Panc1 (cell line): ENCODE data around the gene SGK1. TPM values are rescaled to one million over a fixed set of nuclear protein-coding genes. Genes with fewer than 3 reads are reported as not detected.

Source experiments
- ATAC-seq: fragments of 200-7000 bp; cut with Tn5 transposase; 2 replicates; pipeline ENCODE4 v1.9.1; 2020; ENCODE audit warnings: mild to moderate bottlenecking, moderate library complexity
- BruUV-seq: library from RNA; stranded (reverse); fragments of 400-500 nt; replicated peaks from 2 replicates; lab custom pipeline; 2021; lab: Mats Ljungman, UMichigan
- CTCF ChIA-PET: fragments of 300-600 bp; sonication (Branson Sonifier 250); formaldehyde crosslinking; loops from one replicate; lab custom pipeline; 2022; ENCODE audit warnings: antibody characterized with exemption; lab: Charles Lee
- POLR2A ChIA-PET: fragments of 300-600 bp; sonication (Branson Sonifier 250); formaldehyde crosslinking; loops from one replicate; lab custom pipeline; 2022; ENCODE audit warnings: antibody characterized with exemption; lab: Charles Lee
- DNase-seq: peaks from one replicate; pipeline ENCODE4 v3.0.0-alpha.2; 2010; ENCODE audit warnings: low read depth, low spot score
- H3K27ac ChIP-seq: 2 replicates; pipeline ENCODE4 v1.5.1; 2011; ENCODE audit warnings: mild to moderate bottlenecking, low read length, inconsistent platforms
- H3K27me3 ChIP-seq: fragments of 200-500 bp; sonication (Bioruptor generic); 2 replicates; pipeline ENCODE4 v1.6.0; 2014; ENCODE audit warnings: low read length, inconsistent platforms; ENCODE audit not compliant: control insufficient read depth, insufficient read depth
- H3K36me3 ChIP-seq: fragments of 200-500 bp; sonication (Bioruptor generic); 2 replicates; pipeline ENCODE4 v1.5.1; 2014; ENCODE audit warnings: inconsistent platforms, mild to moderate bottlenecking, low read length, moderate library complexity; ENCODE audit not compliant: control insufficient read depth, insufficient read depth
- H3K4me1 ChIP-seq: 2 replicates; pipeline ENCODE4 v1.5.1; 2011; ENCODE audit warnings: inconsistent platforms, mild to moderate bottlenecking, low read length, moderate library complexity; ENCODE audit not compliant: control insufficient read depth, insufficient read depth
- H3K4me3 ChIP-seq, 2 experiments: 2 replicates each; pipeline ENCODE4 v1.5.1; 2011 to 2012; ENCODE audit warnings: low read depth in 2 of 2, low read length in 2 of 2, mild to moderate bottlenecking in 2 of 2, inconsistent platforms in 1 of 2, moderate library complexity in 1 of 2
- H3K9me3 ChIP-seq: fragments of 200-500 bp; sonication (Bioruptor generic); 2 replicates; pipeline ENCODE4 v1.5.1; 2014; ENCODE audit warnings: low read depth, mild to moderate bottlenecking, inconsistent platforms, low read length, moderate library complexity; ENCODE audit not compliant: control insufficient read depth, insufficient read depth
- POLR2AphosphoS5 ChIP-seq: IDR thresholded peaks from 2 replicates; pipeline ENCODE4 v1.6.1; 2012; ENCODE audit warnings: mild to moderate bottlenecking, low read depth, low read length, moderate library complexity
- REST ChIP-seq, 2 experiments: IDR thresholded peaks; 2 replicates each; pipeline ENCODE4 v1.6.1; 2011 to 2012; ENCODE audit warnings: low read depth in 2 of 2, control low read depth in 1 of 2, low read length in 1 of 2, mild to moderate bottlenecking in 1 of 2, moderate library complexity in 1 of 2; ENCODE audit not compliant: insufficient read depth in 1 of 2
- SIN3A ChIP-seq: IDR thresholded peaks from 2 replicates; pipeline ENCODE4 v1.6.1; 2012; ENCODE audit warnings: low read depth, mild to moderate bottlenecking, low read length, moderate library complexity, borderline replicate concordance; ENCODE audit not compliant: insufficient read depth
- TCF7L2 ChIP-seq: IDR thresholded peaks from 2 replicates; pipeline ENCODE4 v1.6.1; 2011; ENCODE audit warnings: mild to moderate bottlenecking, low read depth, low read length, inconsistent platforms
- in situ Hi-C: cut with HindIII; loops from 2 replicates; pipeline ENCODE4 v1.10.0; 2016; ENCODE audit warnings: low sequenced_read_pairs, low pct_unique_long_range_greater_than_20kb
- intact Hi-C: fragments of 100-400 bp; cut with micrococcal nuclease; formaldehyde crosslinking; loops from one replicate; pipeline ENCODE4 v1.10.0; 2022; ENCODE audit not compliant: unreplicated experiment
- total RNA-seq: library from RNA; stranded (reverse); gene quantifications from one replicate; pipeline ENCODE4 v1.2.1, GENCODE V29; 2021; ENCODE audit not compliant: unreplicated experiment
- TF ChIP-seq, protein P1 (sequence below): fragments of 450-650 bp; IDR thresholded peaks from 2 replicates; pipeline ENCODE4 v1.5.1; 2017; ENCODE audit warnings: mild to moderate bottlenecking

SGK1 gene
- total RNA-seq, 1 experiment from 2014 or later = 7.5 TPM

- CTCF ChIA-PET = interaction anchor here (0.6 kb wide), 1 partner anchor 9 kb away, joined by 3 read pairs; no protein-coding TSS in a partner anchor
Measured at GRCh38 chr6:134296762-134297161, 21.1 kb downstream of the SGK1 start.

DNA sequence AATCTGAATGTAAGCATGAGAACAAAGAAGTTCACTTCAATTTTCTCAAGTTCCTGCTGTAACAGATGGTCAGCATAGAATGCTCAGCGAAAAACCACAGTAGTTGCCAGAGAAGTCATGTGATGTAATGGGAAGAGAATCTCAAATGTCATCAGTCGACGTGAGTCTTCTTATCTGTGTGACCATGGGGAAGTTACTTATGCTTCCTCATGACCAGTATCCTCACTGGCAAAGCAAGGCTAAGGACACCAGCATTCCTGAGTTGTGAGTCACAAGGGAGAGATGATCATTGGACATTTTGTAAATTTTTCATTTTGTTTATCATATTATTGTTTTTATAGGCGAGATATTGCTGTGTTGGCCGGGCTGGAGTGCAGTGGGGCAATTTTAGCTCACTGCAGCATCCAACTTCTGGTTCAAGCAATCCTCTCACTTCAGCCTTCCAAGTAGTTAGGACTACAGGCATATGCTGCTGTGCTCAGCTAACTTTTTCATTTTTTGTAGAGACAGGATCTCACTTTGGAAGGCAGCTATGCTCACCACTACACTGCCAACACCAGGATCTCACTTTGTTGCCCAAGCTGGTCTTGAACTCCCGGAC lies 21.9 kb downstream of the SGK1 start:
- BruUV-seq = no TSS peak
- ChIA-PET CTCF (interaction anchor here (0.6 kb wide), 1 partner anchor 9 kb away, joined by 3 read pairs; no protein-coding TSS in a partner anchor), POLR2A (no interaction called here)
- no peak for TF ChIP-seq REST (IDR thresholded peaks at IDR 0.05; ENCODE audit: insufficient read depth in 1 of 2, low read depth in 2 of 2, low read length in 1 of 2)
- TF ChIP-seq SIN3A = no peak
- TF ChIP-seq, protein P1, sequence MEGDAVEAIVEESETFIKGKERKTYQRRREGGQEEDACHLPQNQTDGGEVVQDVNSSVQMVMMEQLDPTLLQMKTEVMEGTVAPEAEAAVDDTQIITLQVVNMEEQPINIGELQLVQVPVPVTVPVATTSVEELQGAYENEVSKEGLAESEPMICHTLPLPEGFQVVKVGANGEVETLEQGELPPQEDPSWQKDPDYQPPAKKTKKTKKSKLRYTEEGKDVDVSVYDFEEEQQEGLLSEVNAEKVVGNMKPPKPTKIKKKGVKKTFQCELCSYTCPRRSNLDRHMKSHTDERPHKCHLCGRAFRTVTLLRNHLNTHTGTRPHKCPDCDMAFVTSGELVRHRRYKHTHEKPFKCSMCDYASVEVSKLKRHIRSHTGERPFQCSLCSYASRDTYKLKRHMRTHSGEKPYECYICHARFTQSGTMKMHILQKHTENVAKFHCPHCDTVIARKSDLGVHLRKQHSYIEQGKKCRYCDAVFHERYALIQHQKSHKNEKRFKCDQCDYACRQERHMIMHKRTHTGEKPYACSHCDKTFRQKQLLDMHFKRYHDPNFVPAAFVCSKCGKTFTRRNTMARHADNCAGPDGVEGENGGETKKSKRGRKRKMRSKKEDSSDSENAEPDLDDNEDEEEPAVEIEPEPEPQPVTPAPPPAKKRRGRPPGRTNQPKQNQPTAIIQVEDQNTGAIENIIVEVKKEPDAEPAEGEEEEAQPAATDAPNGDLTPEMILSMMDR = no peak
- TF ChIP-seq POLR2AphosphoS5 = no peak
- no peak for TF ChIP-seq TCF7L2
- Histone ChIP-seq H3K27me3 (no peaks in the 10 kb centered on the region), H3K27ac (no peak overlapping the region), H3K9me3 (no peaks in the 10 kb centered on the region), H3K36me3 (no peaks in the 10 kb centered on the region), H3K4me1 (no peaks in the 10 kb centered on the region), H3K4me3 (no peak overlapping the region)
- intact Hi-C loops (no loop called here), in situ Hi-C loops (no loop called here)
- ATAC-seq (peak; percentile 68), DNase-seq (peak; percentile 45)

More at GRCh38 chr6:134296762-134297161, 21.1 kb downstream of the SGK1 start:
- DNase-seq (no peak), ATAC-seq (no peak)
- intact Hi-C loops (no loop called here), in situ Hi-C loops (no loop called here)
- POLR2A ChIA-PET = no interaction called here
- no peaks in the 10 kb centered on the region for H3K36me3 ChIP-seq
- H3K4me1 ChIP-seq = no peaks in the 10 kb centered on the region
- H3K27me3 ChIP-seq = no peaks in the 10 kb centered on the region
- no peak overlapping the region for H3K27ac ChIP-seq
- TF ChIP-seq, protein P1 = no peak
- TF ChIP-seq REST (IDR thresholded peaks at IDR 0.05; ENCODE audit: insufficient read depth in 1 of 2, low read depth in 2 of 2, low read length in 1 of 2) = no peak
- no peak for TF ChIP-seq POLR2AphosphoS5
- no peak for TF ChIP-seq TCF7L2
- no peak for TF ChIP-seq SIN3A
- no peak overlapping the region for H3K4me3 ChIP-seq
- BruUV-seq = no TSS peak
- H3K9me3 ChIP-seq = no peaks in the 10 kb centered on the region
